Muscle layer of duodenum (tissue), 2 donors: ENCODE results near the gene PRRT4.

Experiments
- H3K27ac ChIP-seq: one replicate; pipeline ENCODE4 v1.7.0; 2013; ENCODE audit warnings: mild to moderate bottlenecking, low read length
- H3K27me3 ChIP-seq: one replicate; pipeline ENCODE4 v1.7.0; 2013; ENCODE audit warnings: low read depth, mild to moderate bottlenecking, control low read depth, low read length
- H3K36me3 ChIP-seq, 2 donors: one replicate each; pipeline ENCODE4 v1.7.0; 2013; ENCODE audit warnings: low read length in 2 of 2, control low read depth in 1 of 2, mild to moderate bottlenecking in 1 of 2; ENCODE audit not compliant: insufficient read depth in 2 of 2, control insufficient read depth in 1 of 2
- H3K4me1 ChIP-seq, 2 donors: one replicate each; pipeline ENCODE4 v1.7.0; 2013; ENCODE audit warnings: low read length in 2 of 2, mild to moderate bottlenecking in 2 of 2, control low read depth in 1 of 2, moderate library complexity in 1 of 2; ENCODE audit not compliant: insufficient read depth in 2 of 2, control insufficient read depth in 1 of 2
- H3K4me3 ChIP-seq, 2 donors: one replicate each; pipeline ENCODE4 v1.7.0; 2013; ENCODE audit warnings: low read length in 2 of 2, low read depth in 1 of 2, mild to moderate bottlenecking in 1 of 2
- H3K9me3 ChIP-seq, 2 donors: one replicate each; pipeline ENCODE4 v1.7.0; 2013; ENCODE audit warnings: low read length in 2 of 2, control low read depth in 1 of 2, mild to moderate bottlenecking in 1 of 2; ENCODE audit not compliant: control insufficient read depth in 1 of 2
- donor health status: healthy.

The PRRT4 gene

DNA sequence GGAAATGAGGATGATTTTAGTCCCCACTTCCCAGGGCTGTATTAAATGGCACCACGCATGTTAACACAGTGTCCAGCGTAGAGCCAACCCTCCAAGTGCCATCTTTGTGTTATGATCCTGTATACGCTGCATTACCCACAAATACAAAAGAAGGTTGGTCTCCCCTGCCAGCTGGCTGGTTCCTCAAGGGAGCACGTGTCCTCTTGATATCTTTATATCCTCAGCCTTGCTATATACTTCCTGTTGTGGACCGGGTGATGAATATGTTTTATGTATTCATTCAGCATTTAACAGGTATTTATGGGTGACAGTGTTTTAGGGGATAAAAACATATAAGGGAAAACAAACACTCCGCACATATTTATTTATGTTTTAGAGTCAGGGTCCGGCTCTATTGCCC is 23.2 kb upstream of the PRRT4 start:
- no peak overlapping the region for H3K4me3 ChIP-seq
- H3K36me3 ChIP-seq: no peaks in the 10 kb centered on the region
- H3K4me1 ChIP-seq: peaks cover 0 to 5% of the 10 kb centered on the region in 2 donors
- H3K27me3 ChIP-seq: no peaks in the 10 kb centered on the region
- H3K9me3 ChIP-seq: no peaks in the 10 kb centered on the region
- H3K27ac ChIP-seq: no peak overlapping the region

DNA sequence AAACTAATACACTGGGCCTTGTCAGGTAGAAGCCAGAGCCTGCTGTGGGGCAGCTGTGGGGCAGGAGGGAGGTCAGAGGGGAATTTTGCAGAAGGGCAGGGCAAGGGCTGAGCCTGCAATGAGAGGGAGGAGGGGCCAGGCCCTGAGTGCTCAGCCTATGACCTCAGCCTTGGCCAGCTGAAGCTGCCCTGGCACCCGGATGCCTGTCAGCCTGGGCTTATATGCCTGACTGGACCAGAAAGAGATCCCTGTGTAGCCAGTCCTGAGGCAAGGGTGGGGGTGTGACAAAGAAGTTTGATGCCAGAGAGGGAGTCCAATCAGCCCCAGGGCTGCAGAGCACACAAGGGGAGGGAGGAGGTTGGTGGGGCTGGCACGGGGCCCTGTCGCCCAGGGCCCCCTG is 22.3 kb upstream of the PRRT4 start:
- Histone ChIP-seq H3K27ac (no peak overlapping the region), H3K4me1 (peaks cover 0 to 5% of the 10 kb centered on the region in 2 donors), H3K27me3 (no peaks in the 10 kb centered on the region), H3K36me3 (no peaks in the 10 kb centered on the region), H3K4me3 (no peak overlapping the region), H3K9me3 (no peaks in the 10 kb centered on the region)

DNA sequence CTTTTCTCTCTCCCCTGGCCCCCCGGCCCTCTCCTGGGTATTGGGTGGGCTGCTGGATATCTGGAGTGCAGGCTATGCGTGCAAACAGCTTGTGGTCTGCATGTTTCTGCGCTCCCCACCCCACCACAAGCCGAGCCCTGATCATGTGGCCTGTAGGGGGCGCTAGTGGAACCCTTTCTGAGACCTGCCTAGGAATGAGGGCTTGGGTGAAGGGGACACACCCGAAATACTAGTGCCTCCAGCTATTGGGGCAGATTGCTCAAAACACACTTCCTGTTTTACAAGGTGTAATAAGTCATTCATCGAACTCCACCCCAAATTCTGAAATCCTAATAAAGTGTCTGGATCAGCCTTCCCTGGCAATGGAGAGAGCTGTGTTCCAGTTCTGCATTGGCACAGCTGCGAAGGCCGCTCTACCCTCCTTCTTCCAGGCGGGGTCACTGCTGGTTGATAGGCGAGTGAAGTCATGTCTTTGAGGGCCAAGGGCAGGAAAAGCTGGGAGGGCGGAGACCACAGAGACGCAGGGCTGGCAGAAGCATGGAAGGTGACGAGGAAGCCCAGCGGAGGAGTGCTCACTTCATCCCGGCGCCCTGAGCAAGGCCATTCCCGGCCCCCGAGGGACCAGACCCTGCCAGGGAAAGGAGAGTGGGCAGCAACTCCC is 19.8 kb upstream of the PRRT4 start:
- Histone ChIP-seq H3K27me3 (no peaks in the 10 kb centered on the region), H3K36me3 (no peaks in the 10 kb centered on the region), H3K4me1 (no peaks in the 10 kb centered on the region), H3K4me3 (no peak overlapping the region), H3K27ac (no peak overlapping the region), H3K9me3 (no peaks in the 10 kb centered on the region)

DNA sequence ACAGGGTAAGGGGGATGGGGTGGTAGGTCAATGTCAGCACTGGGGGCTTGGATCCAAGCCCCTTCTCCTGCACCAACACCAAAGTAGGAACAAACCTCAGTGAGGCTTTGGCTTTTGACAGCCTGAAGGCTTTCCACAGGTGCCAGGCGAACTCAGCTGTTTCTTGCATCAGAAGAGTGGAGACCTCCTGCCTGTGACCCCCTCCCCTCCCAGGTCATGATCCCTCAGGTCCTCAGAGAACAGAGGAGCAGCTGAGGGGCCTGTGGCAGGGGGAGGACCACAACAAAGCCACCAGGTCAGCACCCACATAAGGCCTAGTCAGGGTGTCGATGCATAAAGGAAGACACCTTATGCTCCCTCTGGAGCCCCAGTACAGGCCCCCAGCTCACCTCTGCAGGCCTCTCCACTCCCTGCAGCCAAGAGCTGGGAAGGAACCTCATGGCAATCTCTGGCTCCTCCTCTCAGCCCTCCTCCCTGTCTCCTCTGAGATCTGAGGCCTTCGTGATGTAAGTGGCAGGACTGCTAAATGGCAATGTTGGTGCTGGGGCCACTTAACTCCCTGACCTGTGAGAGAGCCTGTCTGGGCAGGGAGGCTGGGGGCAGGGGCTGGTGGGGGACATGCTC is 19.1 kb upstream of the PRRT4 start:
- H3K4me1 ChIP-seq: no peaks in the 10 kb centered on the region
- H3K4me3 ChIP-seq: no peak overlapping the region
- H3K27me3 ChIP-seq: no peaks in the 10 kb centered on the region
- no peaks in the 10 kb centered on the region for H3K36me3 ChIP-seq
- H3K27ac ChIP-seq: no peak overlapping the region
- no peaks in the 10 kb centered on the region for H3K9me3 ChIP-seq

DNA sequence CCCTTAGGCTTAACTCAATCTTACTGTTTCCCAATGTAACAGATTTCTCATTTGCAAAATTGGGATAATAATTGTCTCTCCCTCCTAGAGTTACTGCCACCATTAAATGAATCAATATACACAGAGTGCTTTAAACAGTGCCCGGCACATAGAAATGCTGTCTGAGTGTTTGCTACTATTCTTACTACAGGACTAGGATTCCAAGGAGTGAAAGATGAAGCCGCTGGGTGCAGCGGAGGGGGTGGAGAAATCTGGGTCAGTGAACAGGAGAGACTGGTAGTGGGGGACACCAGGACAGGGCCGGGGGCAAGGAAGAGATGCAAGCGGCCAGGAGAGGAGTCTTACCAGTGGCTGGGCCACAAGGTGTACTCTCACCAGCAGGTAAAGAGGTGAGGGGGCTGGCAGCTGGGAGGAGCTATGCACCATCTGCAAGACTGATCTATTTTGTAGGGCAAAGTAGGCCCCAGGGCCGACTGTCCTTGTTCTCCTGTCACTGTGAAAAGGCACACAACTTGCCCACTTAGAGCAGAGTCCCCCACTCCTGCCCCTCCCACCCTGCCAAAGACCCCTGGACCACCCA is 18.5 kb upstream of the PRRT4 start:
- no peaks in the 10 kb centered on the region for H3K9me3 ChIP-seq
- no peak overlapping the region for H3K4me3 ChIP-seq
- no peaks in the 10 kb centered on the region for H3K36me3 ChIP-seq
- H3K27me3 ChIP-seq: no peaks in the 10 kb centered on the region
- H3K4me1 ChIP-seq: no peaks in the 10 kb centered on the region
- no peak overlapping the region for H3K27ac ChIP-seq

DNA sequence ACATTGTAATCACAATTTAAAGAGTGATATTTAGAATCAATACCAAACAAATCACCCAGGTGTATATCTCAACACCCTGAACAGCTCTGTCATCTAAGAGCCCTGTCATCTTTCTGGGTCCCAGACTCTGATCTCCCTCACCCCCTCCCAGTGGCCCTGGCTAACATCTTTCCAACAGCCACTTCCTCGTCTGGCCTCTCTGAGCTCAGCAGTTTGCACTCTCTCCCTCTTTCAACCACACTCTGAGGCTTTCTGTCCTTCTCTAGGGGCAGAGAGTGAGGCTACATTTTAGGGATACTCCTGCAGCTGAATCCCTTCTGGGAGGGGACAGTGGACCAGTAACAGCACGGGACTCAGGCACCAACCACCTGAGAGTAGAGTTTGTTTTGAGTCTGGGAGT is 17.1 kb upstream of the PRRT4 start:
- no peaks in the 10 kb centered on the region for H3K36me3 ChIP-seq
- no peaks in the 10 kb centered on the region for H3K9me3 ChIP-seq
- H3K4me1 ChIP-seq: no peaks in the 10 kb centered on the region
- no peak overlapping the region for H3K4me3 ChIP-seq
- no peak overlapping the region for H3K27ac ChIP-seq
- no peaks in the 10 kb centered on the region for H3K27me3 ChIP-seq

DNA sequence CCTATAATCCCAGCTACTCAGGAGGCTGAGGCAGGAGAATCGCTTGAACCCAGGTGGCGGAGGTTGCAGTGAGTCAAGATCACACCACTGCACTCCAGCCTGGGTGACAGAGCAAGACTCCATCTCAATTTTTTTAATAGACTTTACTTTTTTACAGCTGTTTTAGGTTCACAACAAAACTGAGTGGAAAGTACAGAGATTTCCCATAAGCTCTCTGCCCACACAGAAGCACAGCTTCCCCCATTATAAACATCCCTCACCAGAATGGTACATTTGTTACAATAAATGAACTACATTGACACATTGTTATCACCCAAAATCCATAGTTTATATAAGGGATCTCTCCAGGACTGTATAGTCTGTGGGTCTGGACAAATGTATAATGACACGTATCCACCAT is 14.6 kb upstream of the PRRT4 start:
- Histone ChIP-seq H3K9me3 (no peaks in the 10 kb centered on the region), H3K36me3 (no peaks in the 10 kb centered on the region), H3K4me1 (no peaks in the 10 kb centered on the region)

DNA sequence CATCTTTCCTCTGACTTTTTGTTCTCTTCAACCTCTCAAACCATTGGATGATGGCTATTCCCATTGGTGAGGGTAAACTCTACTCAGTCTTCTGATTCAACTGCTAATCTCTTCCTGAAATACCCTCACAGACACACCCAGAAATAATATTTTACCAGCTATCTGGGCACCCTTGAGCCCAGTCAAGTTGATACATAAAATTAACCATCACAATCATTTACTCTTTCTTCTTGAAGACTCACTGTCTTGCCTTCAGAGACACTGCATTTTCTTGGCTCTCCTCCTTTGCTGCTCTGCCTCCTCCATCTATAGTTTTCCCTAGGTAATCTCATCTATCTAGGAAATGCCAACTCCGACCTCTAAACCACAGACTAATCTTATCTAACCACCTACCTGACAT is 12.6 kb upstream of the PRRT4 start:
- no peaks in the 10 kb centered on the region for H3K4me1 ChIP-seq
- H3K4me3 ChIP-seq: no peak overlapping the region
- H3K27ac ChIP-seq: no peak overlapping the region
- no peaks in the 10 kb centered on the region for H3K9me3 ChIP-seq
- no peaks in the 10 kb centered on the region for H3K36me3 ChIP-seq
- H3K27me3 ChIP-seq: no peaks in the 10 kb centered on the region

More for the DNA sequence above, 14.6 kb upstream of the PRRT4 start:
- Histone ChIP-seq H3K4me3 (no peak overlapping the region), H3K27me3 (no peaks in the 10 kb centered on the region), H3K27ac (no peak overlapping the region)

DNA sequence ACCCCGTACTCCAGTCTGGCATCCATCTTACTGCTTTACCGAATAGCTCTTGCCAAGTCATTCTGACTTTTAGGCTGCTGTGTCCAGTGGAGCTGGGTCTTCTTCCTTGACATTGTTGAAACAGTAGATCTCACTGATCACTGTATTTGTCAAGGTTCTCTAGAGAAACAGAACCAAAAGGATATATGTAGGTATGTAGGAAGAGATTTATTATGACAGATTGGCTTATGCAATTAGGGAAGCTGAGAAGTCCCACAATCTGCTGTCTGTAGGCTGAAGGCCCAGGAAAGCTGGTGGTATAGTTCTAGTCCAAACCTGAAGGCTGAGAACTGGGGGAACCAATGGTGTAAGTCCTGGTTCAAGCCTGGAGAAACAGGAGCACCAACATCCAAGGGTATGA is 12.1 kb upstream of the PRRT4 start:
- no peaks in the 10 kb centered on the region for H3K36me3 ChIP-seq
- no peak overlapping the region for H3K27ac ChIP-seq
- no peaks in the 10 kb centered on the region for H3K27me3 ChIP-seq
- H3K4me1 ChIP-seq: no peaks in the 10 kb centered on the region
- H3K4me3 ChIP-seq: no peak overlapping the region
- no peaks in the 10 kb centered on the region for H3K9me3 ChIP-seq

DNA sequence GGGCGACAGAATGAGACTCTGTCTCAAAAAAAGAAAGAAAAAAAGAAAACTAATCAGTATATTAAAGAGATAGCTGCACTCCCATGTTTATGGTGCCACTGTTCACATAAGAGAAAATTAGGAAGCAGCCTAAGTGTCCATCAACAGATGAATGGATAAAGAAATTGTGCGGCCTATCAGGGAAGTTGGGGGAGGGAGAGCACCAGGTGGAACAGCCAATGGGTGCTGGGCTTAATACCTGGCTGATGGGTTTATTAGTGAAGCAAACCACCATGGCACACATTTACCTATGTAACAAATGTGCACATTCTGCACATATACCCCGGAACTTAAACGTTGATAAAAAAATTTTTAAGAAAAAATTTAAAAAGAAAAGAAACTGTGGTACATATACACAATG is 9.0 kb upstream of the PRRT4 start:
- Histone ChIP-seq H3K4me3 (no peak overlapping the region), H3K27me3 (no peaks in the 10 kb centered on the region), H3K27ac (no peak overlapping the region), H3K9me3 (no peaks in the 10 kb centered on the region), H3K4me1 (no peaks in the 10 kb centered on the region), H3K36me3 (no peaks in the 10 kb centered on the region)

DNA sequence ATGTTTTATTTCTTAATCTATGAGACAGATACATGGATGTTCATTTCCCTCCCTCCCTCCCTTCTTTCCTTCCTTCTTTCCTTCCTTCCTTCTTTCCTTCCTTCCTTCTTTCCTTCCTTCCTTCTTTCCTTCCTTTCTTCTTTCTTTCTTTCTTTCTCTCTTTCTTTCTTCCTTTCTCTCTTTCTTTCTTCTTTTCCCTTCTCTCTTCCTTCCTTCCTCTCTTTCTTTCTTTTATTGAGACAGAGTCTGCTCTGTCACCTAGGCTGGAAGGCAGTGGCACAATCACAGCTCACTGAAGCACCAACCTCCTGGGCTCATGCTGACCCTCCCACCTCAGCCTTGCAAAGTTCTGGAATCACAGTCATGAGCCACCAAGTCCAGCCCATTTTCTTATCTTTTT is 5.5 kb upstream of the PRRT4 start:
- Histone ChIP-seq H3K27ac (no peak overlapping the region), H3K9me3 (no peaks in the 10 kb centered on the region), H3K4me1 (peaks cover 0 to 6% of the 10 kb centered on the region in 2 donors), H3K27me3 (peaks cover 16% of the 10 kb centered on the region), H3K36me3 (no peaks in the 10 kb centered on the region), H3K4me3 (no peak overlapping the region)

DNA sequence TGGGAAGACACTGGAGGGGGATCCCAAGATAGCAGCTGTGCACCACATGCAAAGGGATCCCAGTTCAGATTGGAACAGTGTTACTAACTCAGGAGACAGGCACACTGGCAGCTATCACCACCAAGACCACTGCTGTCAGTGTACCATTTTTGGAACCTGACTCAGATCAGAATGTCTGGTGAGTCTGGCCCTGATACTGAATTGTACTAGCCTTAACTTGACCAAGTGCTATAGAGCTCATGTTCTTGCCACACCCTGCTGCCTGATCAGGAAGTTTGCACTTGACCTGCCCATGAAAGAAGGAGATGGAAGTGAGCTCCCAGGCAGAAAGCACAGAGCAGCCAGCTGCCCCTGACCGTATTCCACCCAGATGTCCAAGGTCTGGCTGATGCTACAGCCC is 4.8 kb upstream of the PRRT4 start:
- peaks cover 0 to 9% of the 10 kb centered on the region in 2 donors for H3K4me1 ChIP-seq
- H3K4me3 ChIP-seq: no peak overlapping the region
- H3K27me3 ChIP-seq: peaks cover 18% of the 10 kb centered on the region
- no peaks in the 10 kb centered on the region for H3K9me3 ChIP-seq
- no peak overlapping the region for H3K27ac ChIP-seq
- no peaks in the 10 kb centered on the region for H3K36me3 ChIP-seq
